GM21381 (cell line): Measurements from ENCODE around the gene NGB.

Experiments used
- ATAC-seq: cut with Tn5 transposase; IDR thresholded peaks from one replicate; pipeline ENCODE4 v1.9.1; 2021; ENCODE audit warnings: mild to moderate bottlenecking, moderate library complexity; ENCODE audit not compliant: unreplicated experiment

Gene NGB

DNA sequence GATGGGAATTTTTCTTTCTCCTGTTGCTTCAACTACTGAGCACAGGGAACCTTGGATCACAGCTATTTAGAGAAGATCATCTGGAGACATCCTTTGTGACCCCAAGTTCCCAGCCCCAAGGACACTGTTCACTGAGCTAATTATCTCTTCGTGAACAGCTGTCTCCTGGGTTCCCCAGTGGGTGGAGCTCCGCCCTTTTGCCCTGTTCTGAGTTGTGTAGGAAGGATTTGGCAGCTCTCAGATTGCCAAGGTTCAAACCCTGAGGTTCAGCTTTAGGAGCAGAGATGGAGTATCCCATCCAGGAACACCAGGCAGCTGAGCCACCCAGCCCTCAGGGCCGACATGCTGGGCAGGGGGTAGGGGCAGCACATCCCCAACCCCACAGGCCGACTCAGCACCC lies 32.0 kb downstream of the NGB start:
- ATAC-seq = no peak

DNA sequence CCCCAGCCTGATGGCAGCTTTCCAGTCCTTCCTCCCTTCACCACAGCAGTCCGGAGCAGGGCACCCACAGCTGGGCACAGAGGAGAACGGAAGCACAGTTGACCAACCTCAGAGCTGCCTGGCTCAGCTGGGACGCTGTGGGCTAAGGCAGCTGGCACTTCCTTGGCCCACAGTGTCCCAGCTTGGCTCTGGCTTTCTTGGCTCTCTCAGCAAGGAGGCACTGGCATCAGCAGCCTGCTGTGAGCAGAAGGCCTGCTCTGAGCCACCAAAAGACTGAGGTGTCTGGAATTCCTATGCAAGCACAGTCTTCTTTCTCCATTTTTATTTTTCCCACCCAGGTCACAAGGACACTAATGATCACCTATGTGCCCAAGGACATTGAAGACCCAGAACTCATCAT lies 32.6 kb downstream of the NGB start:
- ATAC-seq = no peak

DNA sequence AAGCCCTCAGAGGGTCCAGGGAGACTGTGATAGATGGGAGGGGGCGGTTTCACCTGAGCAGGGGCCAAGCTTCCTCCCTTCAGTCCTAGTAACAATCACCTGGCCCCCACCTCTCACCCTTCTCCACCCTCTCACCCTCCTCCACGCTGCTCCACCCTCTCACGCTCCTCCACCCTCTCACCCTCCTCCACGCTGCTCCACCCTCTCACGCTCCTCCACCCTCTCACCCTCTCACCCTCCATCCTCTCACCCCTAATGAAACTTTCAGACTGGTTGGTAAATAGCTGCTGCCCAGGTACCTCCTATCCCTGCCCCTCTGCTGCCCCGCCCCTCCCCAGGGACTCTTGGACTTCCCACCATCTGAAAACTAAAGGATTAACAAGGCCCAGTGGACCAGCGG lies 34.2 kb downstream of the NGB start:
- ATAC-seq = no peak

DNA sequence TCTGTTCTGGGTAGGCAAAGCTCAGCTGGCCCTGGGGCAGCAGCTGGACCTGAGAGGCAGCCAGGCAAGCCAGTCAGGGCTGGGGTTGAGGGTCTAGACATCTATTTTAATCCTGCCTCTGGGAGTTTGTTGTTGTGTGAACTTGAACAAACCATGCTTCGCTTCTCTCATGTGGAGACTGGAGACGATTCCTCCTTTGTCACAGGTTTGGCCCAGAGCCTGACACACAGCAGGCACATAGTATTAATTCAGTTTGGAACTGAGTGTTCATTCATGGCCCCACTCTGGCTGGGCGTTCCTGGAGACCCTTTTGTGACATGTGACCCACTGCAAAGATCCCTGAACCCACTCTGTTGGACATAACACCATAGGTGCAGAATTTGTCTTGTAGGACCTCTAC lies 39.3 kb downstream of the NGB start:
- ATAC-seq = no peak

DNA sequence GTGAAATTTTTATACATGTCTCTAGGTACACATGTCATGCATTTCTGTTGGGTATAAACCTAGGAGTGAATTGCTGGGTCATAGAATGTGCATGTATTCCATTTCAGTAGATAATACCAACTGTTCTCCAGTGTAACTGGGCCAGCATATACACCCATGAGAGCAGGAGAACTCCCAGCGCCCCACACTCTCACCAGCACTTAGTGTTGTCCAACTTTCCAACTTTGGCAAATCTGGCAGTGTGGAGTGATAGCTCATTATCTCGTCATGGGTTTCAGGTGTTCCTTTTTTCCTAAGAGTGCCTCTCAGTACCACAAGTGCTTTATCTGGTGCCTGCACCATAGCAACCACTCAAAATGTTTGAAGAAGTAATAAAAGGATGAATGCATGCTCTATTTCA lies 40.1 kb downstream of the NGB start:
- no peak for ATAC-seq

DNA sequence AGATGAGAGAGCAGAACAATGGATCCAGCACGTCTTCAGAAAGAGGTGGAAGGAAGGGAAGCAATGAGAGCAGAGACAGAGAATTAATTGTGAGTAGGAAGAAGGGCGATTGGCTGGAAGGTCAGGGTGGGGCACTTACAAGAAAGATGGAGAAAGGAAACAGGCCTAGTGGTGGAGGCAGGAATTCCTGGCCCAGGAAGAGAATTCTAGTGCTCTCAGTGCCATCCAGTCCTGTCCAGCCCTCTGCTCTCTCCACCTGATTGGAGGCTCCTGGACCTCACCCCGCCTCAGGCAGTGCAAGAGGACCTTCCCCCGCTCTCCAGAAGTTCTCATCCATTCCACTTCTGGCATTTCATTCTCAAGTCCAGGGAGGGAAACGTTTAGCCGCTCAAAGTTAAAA lies 43.0 kb downstream of the NGB start:
- no peak for ATAC-seq

DNA sequence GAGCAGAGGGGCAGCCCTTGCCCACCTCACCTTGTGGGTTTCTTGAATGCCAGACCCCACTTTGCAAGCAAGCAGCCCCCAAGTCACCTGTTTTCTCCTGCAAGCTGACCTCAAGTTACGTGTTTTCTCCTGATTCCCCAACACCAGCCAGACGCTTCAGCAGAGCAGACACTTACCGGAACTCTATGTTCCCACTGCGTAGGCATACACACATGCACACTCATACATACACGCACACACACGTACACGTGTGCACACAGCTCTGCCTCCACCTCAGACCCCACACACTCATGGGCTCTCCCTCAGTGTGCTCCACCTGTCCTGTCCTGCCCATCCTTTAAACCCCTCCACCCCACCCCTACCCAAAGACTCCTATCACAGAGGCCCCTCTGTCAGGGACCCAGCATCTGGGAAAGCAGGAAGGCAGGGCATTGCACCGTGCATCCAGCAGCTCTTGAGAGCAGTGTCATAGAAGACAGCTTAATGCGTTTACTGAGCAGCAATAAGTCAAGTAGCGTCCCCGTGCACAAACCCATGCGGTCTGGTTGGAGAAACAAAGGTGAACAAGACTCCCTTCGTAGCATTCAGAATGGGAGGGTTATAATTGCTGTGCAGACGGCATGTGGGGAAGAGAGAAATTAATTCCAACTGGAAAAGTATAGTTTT lies 45.0 kb downstream of the NGB start:
- no peak for ATAC-seq

DNA sequence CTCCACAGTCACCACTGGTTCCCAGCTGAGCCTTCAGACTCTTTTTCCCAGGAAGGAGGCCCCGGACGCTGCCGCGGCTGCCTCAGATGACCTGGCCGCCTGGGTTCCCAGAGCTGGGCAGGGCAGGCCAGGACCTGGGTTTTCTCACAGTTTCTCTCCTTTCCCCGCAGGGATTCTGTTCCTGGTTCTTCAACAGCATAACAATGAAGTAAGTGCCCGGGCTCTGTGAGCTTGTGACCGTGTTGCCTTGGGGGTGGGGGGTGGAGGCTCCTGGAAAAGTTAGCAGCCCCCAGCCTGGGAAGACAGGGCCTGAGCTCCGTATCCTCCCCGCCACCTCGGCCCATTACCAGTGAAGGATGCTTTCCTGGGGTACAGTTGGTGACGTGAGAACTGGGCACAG lies 45.8 kb downstream of the NGB start:
- ATAC-seq = no peak

DNA sequence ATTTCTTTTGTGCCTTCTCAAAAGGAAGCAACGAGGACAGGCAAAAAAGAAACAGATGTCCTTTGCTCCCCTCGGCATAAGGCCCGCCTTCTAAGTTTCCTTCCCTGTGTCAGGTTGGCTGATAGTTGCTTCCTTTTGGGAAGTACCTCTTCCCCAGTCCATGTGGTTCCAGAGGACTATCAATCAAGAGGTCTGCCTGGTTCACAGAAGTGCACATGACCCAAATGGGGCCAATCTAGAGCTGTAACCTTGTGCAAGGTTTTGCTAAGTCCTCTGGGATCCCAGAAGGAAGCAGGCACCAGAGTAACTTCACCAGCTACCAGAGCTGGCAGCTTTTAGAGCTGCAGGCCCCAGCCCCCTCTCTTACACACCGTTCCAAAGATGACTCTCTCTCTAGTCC lies 46.8 kb downstream of the NGB start:
- ATAC-seq = no peak

DNA sequence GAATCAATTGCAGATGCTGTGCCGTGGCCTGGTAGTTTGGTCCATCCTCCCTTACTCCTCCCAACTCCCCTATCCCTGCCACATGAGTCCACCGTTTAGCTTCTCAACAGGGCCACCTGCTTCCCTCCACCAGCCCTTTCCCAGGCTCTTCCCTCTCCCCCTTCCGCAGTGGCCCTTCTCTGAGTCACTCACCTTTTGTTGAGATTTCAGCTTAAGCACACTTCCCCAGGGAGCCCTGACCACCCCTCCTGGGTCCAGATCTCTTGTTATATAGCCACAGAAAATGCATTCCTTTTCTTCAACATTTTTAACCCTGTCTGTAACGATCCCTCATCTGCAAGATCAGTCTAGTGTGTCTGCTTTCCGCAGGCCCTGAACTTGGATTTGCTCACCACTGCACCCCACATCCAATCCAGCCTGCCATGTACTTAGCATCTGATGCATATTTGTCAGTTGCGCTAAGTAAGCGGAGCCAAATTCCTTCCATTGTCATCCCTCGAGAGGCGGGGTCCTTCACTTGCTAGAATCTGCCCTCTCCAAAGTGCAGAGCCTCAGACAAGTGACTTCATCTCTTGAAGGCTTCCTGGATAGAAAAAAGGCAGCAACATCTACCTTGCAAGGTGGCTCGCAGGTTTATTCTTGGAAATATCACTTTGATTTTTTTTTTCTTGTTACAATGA lies 48.3 kb downstream of the NGB start:
- ATAC-seq = no peak

DNA sequence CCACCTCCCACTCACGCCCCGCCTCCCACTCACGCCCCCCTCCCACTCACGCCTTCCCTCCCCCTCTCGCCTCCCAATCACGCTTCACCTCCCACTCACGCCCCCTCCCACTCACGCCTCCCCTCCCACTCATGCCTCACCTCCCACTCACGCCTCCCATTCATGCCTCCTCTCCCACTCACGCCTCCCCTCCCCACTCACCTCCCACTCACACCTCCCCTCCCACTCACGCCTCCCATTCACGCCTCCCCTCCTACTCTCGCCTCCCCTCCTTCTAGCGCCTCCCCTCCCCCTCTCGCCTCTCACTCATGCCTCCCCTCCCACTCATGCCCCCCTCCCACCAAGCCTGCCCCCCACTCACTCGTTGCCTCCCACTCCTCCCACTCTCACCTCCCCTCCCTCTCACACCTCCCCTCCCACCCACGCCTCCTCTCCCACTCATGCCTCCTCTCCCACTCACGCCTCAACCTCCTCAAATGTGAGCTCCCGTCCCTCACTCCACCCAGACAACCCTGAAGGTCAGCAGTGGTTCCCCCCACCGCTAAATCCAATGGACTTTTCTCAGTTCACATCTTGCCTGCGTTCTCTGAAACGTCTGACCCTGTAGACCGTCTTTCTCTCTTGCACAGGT lies 49.6 kb downstream of the NGB start:
- ATAC-seq = no peak

DNA sequence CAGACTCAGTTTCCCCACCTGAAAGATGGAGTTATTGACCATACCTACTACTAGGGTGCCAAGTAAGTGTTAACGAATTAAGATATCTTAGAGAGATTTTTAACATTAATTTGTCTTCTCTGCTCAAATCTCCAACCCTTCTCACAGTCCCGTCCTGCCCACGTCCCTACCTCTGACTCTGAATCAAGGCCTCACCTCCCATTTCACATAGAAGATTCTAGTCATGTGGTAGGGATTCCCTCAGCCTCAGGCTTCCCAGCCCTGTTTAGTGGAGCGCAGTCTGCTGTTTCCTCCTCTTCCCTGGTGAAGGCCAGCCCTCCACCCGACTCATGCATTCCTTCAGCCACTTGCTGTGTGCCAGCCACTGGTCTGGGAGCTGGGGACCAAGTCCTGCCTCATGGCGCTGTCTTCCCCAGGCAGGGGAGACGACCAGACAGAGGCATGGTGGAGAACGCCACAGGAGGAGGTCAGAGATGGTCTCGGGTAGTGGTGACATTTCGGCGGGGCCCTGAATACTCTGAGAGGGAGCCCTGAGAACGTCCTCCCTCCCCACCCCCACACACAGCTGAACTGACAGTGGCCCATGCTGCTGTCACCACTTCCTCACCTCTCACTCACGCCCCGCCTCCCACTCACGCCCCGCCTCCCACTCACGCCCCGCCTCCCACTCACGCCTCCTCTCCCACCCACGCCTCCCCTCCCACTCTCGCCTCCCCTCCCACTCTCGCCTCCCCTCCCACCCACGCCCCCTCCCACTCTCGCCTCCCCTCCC lies 50.6 kb downstream of the NGB start:
- ATAC-seq = no peak

DNA sequence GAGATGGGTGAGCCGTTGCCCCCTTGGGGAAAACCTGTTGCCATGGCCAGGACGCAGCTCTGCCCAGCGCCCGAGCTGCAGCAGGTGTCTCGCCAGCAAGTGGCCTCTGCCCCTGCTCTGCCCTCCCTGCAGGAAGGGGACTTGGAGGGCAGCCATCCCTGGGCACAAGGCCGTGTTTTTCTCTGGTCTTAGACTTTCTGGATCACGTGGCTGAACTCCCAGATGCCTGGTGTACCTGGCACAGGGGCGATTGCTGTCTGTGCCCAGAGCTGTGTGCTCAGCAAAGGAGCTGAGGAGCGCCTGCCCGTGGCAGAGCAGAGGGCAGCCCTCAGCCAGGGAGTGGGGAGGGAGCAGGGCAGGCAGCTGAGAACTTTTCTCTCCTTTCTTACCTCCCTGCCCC lies 51.4 kb downstream of the NGB start:
- no peak for ATAC-seq

DNA sequence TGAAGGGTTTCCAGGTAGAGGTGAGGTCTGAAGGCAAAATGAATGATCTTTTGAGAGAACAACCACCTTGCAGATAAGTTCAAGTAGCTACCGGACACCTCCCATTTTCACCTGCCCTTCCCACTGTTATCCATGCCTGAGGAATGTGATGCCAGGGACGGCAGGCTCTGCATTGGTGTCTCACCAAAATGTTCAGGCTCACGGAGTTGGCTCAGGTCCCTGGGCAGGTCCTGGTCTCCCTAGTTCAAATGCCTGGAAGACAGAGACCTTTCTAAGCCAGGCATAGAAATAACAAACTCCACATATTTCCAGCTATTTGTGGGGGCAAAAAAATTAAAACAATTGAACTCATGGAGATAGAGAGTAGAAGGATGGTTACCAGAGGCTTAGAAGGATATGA lies 53.5 kb downstream of the NGB start:
- no peak for ATAC-seq
